ENCODE results near the gene PFKFB3.
"Not testable (repeated sequence)": the region's sequence is repeated elsewhere in the genome, so short reads cannot be mapped to it uniquely, and the experiment has no call there.

The PFKFB3 gene

DNA sequence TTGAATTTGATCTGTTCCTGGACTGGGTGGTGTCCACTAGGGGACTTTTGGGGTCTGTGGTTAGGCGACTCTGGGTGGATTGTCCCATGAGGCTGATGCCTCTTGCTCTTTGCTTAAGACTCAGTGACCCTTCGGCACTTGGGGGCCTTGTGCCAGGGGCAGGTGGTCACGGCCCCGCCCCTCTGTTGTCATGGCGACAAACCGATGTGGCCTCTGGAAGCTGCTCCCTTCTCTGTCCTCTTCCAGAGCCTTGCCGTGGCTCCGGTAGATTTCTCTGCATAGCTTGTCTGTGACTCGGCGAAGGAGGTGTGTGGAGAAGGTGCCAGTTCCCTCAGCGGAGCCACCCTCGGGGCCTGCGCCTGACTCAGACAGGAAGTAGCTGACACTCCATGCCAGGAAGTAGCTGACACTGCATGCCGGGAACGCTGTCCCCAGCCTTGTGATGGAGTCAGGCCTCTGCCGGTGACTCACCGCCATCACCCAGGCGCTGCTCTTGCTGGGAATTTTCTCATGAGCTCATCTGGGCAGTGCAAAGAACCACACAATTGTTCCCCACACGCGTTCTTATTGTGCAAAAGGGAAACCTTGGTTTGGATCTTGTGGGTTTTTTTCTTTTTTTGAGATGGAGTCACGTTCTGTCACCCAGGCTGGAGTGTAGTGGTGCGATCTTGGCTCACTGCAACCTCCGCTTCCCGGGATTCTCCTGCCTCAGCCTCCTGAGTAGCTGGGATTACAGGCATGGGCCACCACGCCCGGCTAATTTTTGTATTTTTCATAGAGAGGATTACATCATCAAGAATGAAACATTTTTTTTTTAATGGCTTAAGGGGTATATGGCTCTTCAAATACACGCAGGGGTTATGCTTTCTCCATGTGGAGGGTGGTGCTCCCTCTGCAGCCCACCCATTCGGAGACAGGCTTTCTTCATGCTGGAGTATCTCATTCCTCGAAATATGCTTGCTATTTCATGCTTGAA is 72.6 kb downstream of the PFKFB3 start:
- peak; percentile 63 for DNase-seq

DNA sequence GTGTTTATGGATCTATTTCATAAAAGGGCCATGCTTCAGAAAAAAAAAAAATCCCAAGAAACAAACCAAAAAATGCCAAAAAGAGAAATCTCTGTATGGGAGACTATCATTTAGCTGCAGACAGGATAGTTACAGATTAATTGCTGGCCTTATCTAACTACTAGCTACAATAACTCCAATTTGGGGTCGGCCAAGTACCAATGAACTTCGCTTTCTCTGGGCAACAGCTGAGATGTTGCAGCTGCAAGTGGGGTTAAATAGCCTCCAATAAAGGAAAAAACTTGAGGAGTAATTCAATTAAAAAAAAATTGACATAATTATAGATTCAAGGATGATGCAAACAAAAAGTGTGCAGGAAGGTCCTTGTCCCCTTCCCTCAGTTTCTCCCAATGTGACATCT is 73.6 kb downstream of the PFKFB3 start:
- no peak for DNase-seq

DNA sequence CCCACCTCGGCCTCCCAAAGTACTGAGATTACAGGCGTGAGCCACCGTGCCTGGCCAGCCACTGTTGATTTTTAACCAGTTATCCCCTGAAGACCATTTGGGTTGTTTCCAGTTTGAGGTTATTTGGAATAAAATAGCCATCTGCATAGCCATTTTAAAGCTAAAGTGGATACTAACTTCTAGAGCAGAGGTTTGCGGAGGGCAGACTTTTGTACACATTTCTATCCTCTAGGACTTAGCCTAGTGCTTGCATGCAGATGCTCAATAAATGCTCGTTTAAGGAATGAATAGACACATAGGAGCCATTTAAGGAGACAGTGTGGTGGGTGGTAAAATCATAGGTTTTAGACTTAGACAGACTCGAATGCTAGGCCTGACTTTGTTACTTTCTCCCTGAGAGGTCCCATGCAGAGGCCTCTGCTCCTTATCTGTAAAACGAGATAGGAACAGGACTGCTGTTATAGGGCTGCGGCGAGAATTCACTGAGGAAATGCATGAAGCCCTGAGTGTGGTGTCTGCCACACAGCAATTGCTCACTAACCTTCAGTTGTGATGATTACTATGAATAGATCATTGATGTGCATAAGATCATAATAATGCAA is 75.9 kb downstream of the PFKFB3 start:
- no peak for DNase-seq

GRCh38 chr10:6279540-6280267 is 77.0 kb downstream of the PFKFB3 start:
- DNase-seq, result no peak

- no peak for DNase-seq
Observed at GRCh38 chr10:6280291-6280690, 77.6 kb downstream of the PFKFB3 start.

- no peak for DNase-seq
Observed at GRCh38 chr10:6282454-6282958, 79.8 kb downstream of the PFKFB3 start.

DNA sequence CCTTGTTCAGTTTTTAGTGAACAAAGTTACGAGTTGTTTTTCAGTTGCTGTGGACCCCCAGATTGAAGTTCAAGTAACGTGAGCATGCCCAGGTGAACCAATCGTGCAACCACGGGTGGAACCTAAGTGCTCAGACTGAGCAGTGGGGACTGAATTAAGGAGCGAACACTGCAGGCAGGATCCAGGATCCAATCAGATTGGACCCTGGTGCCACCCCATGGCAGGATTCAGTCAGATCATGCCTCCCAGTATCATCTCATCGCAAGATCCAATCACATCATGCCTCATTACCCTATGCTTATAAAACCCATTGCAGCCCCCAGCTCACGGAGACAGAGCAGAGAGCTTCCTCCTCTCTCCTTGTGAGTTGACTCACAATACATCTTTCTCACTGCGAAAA is 80.9 kb downstream of the PFKFB3 start:
- no peak for DNase-seq

DNA sequence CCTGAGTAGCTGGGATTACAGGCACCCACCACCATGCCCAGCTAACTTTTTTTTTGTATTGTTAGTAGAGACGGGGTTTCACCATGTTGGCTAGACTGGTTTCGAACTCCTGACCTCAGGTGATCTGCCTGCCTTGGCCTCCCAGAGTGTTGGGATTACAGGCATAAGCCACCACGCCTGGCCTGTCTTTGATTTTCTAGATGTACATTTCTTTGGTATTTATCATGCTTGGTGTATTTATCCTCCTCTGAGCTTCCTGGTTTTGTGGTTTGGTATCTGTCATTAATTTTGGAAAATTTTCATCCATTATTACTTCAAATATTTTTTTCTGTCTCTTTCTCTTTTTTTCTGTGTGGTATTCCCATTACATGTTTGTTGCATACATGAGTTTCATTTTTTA is 87.9 kb downstream of the PFKFB3 start:
- DNase-seq, result not testable (repeated sequence)

DNA sequence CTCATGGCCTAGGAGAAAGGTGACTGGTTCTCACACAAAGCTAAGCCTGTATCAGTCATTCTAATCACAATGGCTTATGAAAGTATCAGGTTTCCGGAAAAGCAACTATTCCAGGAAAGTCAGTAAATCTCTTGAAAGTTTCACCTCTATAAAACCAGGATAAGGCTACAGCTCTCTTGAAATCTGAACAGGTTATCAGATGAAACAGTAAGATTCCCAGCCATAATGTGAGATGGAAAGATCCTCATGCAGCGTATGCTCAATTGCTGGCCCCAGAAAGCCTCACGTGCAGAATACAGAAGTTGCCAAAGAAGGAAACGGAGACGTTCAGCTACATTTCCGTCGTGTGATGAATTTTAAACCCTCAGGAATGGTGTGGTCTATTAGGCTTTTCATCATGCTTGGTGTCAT is 90.0 kb downstream of the PFKFB3 start:
- DNase-seq, result no peak

GRCh38 chr10:6296425-6296824 is 93.7 kb downstream of the PFKFB3 start:
- not testable (repeated sequence) for DNase-seq

DNA sequence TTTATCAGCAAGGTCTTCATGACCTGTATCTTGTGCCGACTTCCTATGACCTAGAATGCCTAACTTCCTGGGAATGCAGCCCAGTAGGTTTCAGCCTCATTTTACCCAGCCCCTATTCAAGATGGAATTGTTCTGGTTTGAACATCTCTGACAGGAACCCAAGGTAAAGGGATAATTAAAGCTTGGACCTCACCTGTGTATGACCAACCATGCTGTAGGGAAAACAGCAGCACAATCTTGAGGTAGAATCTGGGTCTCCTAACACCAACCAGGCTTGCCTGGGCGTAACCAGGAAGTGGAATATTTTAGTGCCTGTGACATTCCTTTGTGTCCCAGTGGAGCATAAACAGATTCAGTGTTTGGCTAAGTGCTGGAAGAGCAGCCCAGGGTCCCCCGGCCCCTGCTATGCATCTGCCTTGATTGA is 94.1 kb downstream of the PFKFB3 start:
- no peak for DNase-seq

GRCh38 chr10:6297522-6297921 is 94.8 kb downstream of the PFKFB3 start:
- DNase-seq, result no peak

GRCh38 chr10:6297951-6298381 is 95.2 kb downstream of the PFKFB3 start:
- DNase-seq, result peak; percentile 17

DNA sequence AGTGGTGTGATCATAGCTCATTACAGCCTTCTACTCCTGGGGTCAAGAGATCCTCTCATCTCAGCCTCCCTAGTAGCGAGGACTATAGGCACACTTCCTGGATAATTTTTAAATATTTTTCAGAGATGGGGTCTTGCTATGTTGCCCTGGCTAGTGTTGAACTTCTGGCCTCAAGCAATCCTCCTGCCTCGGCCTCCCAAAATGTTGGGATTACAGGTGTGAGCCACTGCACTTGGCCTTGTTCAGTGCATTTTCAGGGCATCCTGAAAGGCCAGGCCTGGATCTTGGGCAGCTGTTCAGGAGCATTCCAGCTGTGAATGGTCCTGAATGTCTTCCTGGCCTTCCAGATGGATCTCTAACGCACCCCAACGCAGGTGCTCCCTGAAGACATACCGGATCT is 95.7 kb downstream of the PFKFB3 start:
- no peak for DNase-seq

GRCh38 chr10:6299234-6299633 is 96.5 kb downstream of the PFKFB3 start:
- DNase-seq, result no peak

DNA sequence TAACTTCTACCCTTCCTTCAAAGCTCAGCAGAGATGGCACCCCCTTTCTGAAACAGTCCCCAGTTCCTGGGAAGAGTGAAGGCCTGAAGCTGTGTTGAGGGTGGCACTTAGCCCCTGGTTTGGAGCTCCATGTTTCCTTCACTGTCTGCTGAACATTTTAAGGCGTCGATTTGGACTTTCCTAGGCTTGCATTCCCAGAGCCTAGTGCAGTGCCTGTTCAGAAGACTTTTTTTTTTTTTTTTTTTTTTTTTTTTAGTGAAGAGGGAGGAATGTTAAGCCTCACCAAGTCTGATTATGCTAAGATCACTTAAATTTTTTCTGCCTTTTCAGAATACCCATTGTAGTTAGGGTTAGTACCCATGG is 97.0 kb downstream of the PFKFB3 start:
- no peak for DNase-seq

DNA sequence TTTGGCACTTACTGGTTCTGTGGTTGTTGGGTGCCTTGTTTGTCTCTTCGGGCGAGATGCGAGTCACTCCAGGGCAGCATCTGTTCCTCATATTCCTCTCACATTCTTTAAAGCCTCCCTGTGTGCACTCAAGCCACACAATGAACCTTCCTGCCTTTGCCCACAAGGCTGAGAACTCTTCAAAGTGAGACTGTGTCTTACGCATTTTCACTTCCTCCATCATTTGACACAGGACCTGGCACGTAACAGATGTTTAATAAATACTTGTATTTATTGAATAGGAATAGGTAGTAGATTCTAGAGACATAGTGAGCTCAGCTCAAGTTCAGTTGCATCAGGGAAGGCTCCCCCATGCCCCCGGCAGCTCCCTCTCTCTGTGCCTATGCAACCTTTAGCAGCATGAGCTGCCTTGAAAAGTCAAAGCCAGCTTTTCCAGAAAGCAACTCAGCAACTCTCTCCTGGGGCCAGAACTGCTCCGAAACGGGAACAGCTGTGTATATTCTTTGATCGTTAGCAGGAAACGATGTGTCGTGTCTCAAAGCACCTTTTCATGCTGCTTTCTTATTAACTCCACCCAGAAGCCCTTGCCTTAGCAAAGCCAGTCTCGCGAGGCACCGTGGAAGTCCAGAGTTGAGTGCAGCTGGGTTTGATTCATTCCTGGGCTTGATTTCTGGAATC is 97.5 kb downstream of the PFKFB3 start:
- DNase-seq, result peak; percentile 34

GRCh38 chr10:6300784-6301460 is 98.2 kb downstream of the PFKFB3 start:
- no peak for DNase-seq

DNA sequence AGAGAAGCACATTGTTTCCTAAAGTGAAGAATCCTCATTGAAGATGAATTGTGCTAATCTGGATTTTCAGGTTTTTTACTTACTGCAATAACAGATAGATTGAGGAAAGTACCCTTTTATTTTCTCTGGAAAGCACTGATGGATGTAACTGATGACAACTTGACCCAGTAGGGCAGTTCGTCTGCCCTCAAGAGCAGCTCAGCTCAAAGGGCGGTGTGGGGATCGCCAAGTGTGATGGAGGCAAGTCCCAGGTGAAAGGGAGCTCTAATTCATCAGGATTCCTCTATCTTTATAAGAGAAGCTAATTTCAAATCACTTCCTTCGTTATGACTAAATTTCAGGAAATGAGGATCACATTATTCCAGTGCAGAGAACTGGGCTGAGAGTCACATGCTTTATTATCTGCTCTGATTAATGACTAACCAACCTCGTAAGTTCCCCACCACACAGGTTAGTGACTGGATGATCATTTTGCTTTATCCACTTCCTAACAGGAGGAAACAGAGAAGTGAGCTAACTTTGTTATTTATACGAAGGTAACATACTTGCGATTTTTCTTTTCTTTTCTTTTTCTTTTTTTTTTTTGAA is 98.8 kb downstream of the PFKFB3 start:
- DNase-seq, result no peak

All from midbrain (tissue), 1 donor.